CD4-positive, alpha-beta T cell treated with Interleukin-4 for 1 hour (primary cell): Measurements from ENCODE around the gene TTC24.
A peak's percentile ranks its signal among the peaks of the same experiment; 100 is the strongest.
"Not testable (repeated sequence)": the region's sequence is repeated elsewhere in the genome, so short reads cannot be mapped to it uniquely, and the experiment has no call there.

ENCODE experiments used
- DNase-seq, 2 donors: peaks; one replicate each; pipeline ENCODE4 v3.0.0-alpha.2; 2020 to 2022

Gene TTC24

GRCh38 chr1:156589546-156589945 is 10.0 kb downstream of the TTC24 start:
- DNase-seq = no peak

- DNase-seq = no peak
Measured at GRCh38 chr1:156590326-156591180, 11.0 kb downstream of the TTC24 start.

- DNase-seq = no peak
Measured at GRCh38 chr1:156591181-156591431, 11.6 kb downstream of the TTC24 start.

GRCh38 chr1:156591432-156592157 is 12.1 kb downstream of the TTC24 start, which contains the start of gene NAXE:
NAXE (plus strand) TSS chr1:156591776; CDS start chr1:156591805, 29 bp downstream.
- peak; percentile 56 to 67 for DNase-seq

GRCh38 chr1:156592158-156592909 is 12.8 kb downstream of the TTC24 start:
- no peak for DNase-seq

GRCh38 chr1:156592910-156593660 is 13.6 kb downstream of the TTC24 start:
- DNase-seq = no peak

- no peak for DNase-seq
Measured at GRCh38 chr1:156593661-156593989, 14.1 kb downstream of the TTC24 start.

GRCh38 chr1:156594190-156594589 is 14.7 kb downstream of the TTC24 start:
- no peak for DNase-seq

GRCh38 chr1:156595016-156595415 is 15.5 kb downstream of the TTC24 start:
- no peak for DNase-seq

- DNase-seq = no peak
Measured at GRCh38 chr1:156596426-156596825, 16.9 kb downstream of the TTC24 start.

GRCh38 chr1:156598125-156598524 is 18.6 kb downstream of the TTC24 start:
- no peak for DNase-seq

GRCh38 chr1:156598731-156599432 is 19.4 kb downstream of the TTC24 start:
- DNase-seq = no peak

GRCh38 chr1:156599811-156600210 is 20.3 kb downstream of the TTC24 start:
- peak in 1 of 2 donors; percentile 47 for DNase-seq

GRCh38 chr1:156600733-156601121 is 21.2 kb downstream of the TTC24 start:
- no peak for DNase-seq

GRCh38 chr1:156601122-156601830 is 21.8 kb downstream of the TTC24 start, which contains the start of gene GPATCH4:
GPATCH4 (minus strand) TSS chr1:156601479.
- peak; percentile 82 to 88 for DNase-seq

GRCh38 chr1:156601892-156602291 is 22.4 kb downstream of the TTC24 start:
- DNase-seq = no peak

GRCh38 chr1:156602557-156602993 is 23.1 kb downstream of the TTC24 start:
- DNase-seq = peak in 1 of 2 donors; percentile 37

GRCh38 chr1:156607344-156607743 is 27.8 kb downstream of the TTC24 start:
- peak in 1 of 2 donors; percentile 37 for DNase-seq

- peak; percentile 77 to 82 for DNase-seq
Measured at GRCh38 chr1:156608036-156608674, 28.6 kb downstream of the TTC24 start.

GRCh38 chr1:156608981-156609380 is 29.5 kb downstream of the TTC24 start:
- DNase-seq = peak; percentile 58 to 69

- not testable (repeated sequence) for DNase-seq
Measured at GRCh38 chr1:156610072-156610471, 30.5 kb downstream of the TTC24 start.
